Hepatocyte (in vitro differentiated cells): ENCODE data around the gene TBCD.

Experiments
- CTCF ChIP-seq: fragments of 200-600 bp; sonication (generic); IDR thresholded peaks from 2 replicates; pipeline ENCODE4 v1.5.1; 2016; ENCODE audit warnings: antibody characterized with exemption, mild to moderate bottlenecking; ENCODE audit not compliant: poor library complexity
- EZH2 ChIP-seq: fragments of 200-600 bp; sonication (generic); IDR thresholded peaks from 2 replicates; pipeline ENCODE4 v1.6.1; 2016; ENCODE audit warnings: antibody characterized with exemption, mild to moderate bottlenecking, borderline replicate concordance
- EZH2phosphoT487 ChIP-seq: fragments of 200-600 bp; sonication (generic); IDR thresholded peaks from one replicate; pipeline ENCODE4 v1.6.1; 2018; ENCODE audit warnings: antibody characterized with exemption, mild to moderate bottlenecking, low read depth, moderate library complexity; ENCODE audit not compliant: unreplicated experiment, severe bottlenecking

- no peak for TF ChIP-seq CTCF
- TF ChIP-seq EZH2: no peak
- no peak for TF ChIP-seq EZH2phosphoT487
These were observed 198.7 kb downstream of the TBCD start for GRCh38 chr17:82950525-82951102.
